ENCODE results near the gene NIT1. TPM values are rescaled to one million over a fixed set of nuclear protein-coding genes. Genes with fewer than 3 reads are reported as not detected.

Gene NIT1
- total RNA-seq, 1 donor from 2014 or later = 35.9 TPM

GRCh38 chr1:161082996-161083747 is 34.7 kb upstream of the NIT1 start:
- Mint-ChIP-seq H3K27me3 (ENCODE audit: low read depth) (no peaks in the 10 kb centered on the region), H3K9me3 (no peaks in the 10 kb centered on the region), H3K4me1 (peaks cover 65% of the 10 kb centered on the region), H3K27ac (peak overlapping the region; percentile 94), H3K4me3 (no peak overlapping the region), H3K36me3 (peaks cover 14% of the 10 kb centered on the region)
- DNase-seq (ENCODE audit: low spot score in 2 of 2, unreplicated experiment in 2 of 2) = no peak
- no peak for TF ChIP-seq CTCF (IDR thresholded peaks at IDR 0.05; ENCODE audit: unreplicated experiment)

GRCh38 chr1:161083748-161084596 is 33.9 kb upstream of the NIT1 start:
- Mint-ChIP-seq H3K27ac (peak overlapping the region; percentile 94), H3K27me3 (ENCODE audit: low read depth) (no peaks in the 10 kb centered on the region), H3K4me3 (peak overlapping the region; percentile 69), H3K36me3 (peaks cover 12% of the 10 kb centered on the region), H3K4me1 (peaks cover 70% of the 10 kb centered on the region), H3K9me3 (no peaks in the 10 kb centered on the region)
- DNase-seq (ENCODE audit: low spot score in 2 of 2, unreplicated experiment in 2 of 2) = no peak
- TF ChIP-seq CTCF (IDR thresholded peaks at IDR 0.05; ENCODE audit: unreplicated experiment) = no peak

- peaks cover 75% of the 10 kb centered on the region for H3K4me1 Mint-ChIP-seq
- no peak for TF ChIP-seq CTCF (IDR thresholded peaks at IDR 0.05; ENCODE audit: unreplicated experiment)
- H3K36me3 Mint-ChIP-seq = peaks cover 8% of the 10 kb centered on the region
- DNase-seq (ENCODE audit: low spot score in 2 of 2, unreplicated experiment in 2 of 2) = peak in 1 of 2 experiments; percentile 51
- H3K27ac Mint-ChIP-seq = peak overlapping the region; percentile 94
- no peaks in the 10 kb centered on the region for H3K9me3 Mint-ChIP-seq
- peak overlapping the region; percentile 69 for H3K4me3 Mint-ChIP-seq
- H3K27me3 Mint-ChIP-seq (ENCODE audit: low read depth) = no peaks in the 10 kb centered on the region
Observed at GRCh38 chr1:161084597-161084988, 33.3 kb upstream of the NIT1 start.

GRCh38 chr1:161085165-161085564 is 32.7 kb upstream of the NIT1 start:
- Mint-ChIP-seq H3K4me3 (peak overlapping the region; percentile 69), H3K36me3 (peaks cover 5% of the 10 kb centered on the region), H3K27me3 (ENCODE audit: low read depth) (no peaks in the 10 kb centered on the region), H3K27ac (peak overlapping the region; percentile 94), H3K9me3 (no peaks in the 10 kb centered on the region), H3K4me1 (peaks cover 80% of the 10 kb centered on the region)
- DNase-seq (ENCODE audit: low spot score in 2 of 2, unreplicated experiment in 2 of 2) = no peak
- TF ChIP-seq CTCF (IDR thresholded peaks at IDR 0.05; ENCODE audit: unreplicated experiment) = no peak

- TF ChIP-seq CTCF (IDR thresholded peaks at IDR 0.05; ENCODE audit: unreplicated experiment) = no peak
- no peak for DNase-seq (ENCODE audit: low spot score in 2 of 2, unreplicated experiment in 2 of 2)
- H3K36me3 Mint-ChIP-seq = no peaks in the 10 kb centered on the region
- H3K4me1 Mint-ChIP-seq = peaks cover 83% of the 10 kb centered on the region
- no peaks in the 10 kb centered on the region for H3K9me3 Mint-ChIP-seq
- peak overlapping the region; percentile 94 for H3K27ac Mint-ChIP-seq
- no peaks in the 10 kb centered on the region for H3K27me3 Mint-ChIP-seq (ENCODE audit: low read depth)
- peak overlapping the region; percentile 69 for H3K4me3 Mint-ChIP-seq
Observed at GRCh38 chr1:161086457-161086856, 31.4 kb upstream of the NIT1 start.

Measured in mesothelial cell of epicardium (in vitro differentiated cells).